HCT116 (cell line): ENCODE results near the gene C2orf92. TPM values are rescaled to one million over a fixed set of nuclear protein-coding genes. Genes with fewer than 3 reads are reported as not detected.

Experiments used
- ATAC-seq: fragments of 200-7000 bp; cut with Tn5 transposase; 2 replicates; pipeline ENCODE4 v1.9.1; 2020; ENCODE audit warnings: mild to moderate bottlenecking, moderate library complexity
- BruUV-seq: library from RNA; stranded (reverse); fragments of 400-500 nt; replicated peaks from 2 replicates; lab custom pipeline; 2021; lab: Mats Ljungman, UMichigan
- CTCF ChIA-PET: fragments of 300-600 bp; sonication (Branson Sonifier 250); formaldehyde crosslinking; loops from one replicate; lab custom pipeline; 2021; ENCODE audit warnings: antibody characterized with exemption; lab: Charles Lee
- POLR2A ChIA-PET: fragments of 300-600, 350-600 bp; sonication (Branson Sonifier 250); formaldehyde crosslinking; loops from one replicate; lab custom pipeline; 2021; ENCODE audit warnings: antibody characterized with exemption; lab: Charles Lee
- RAD21 ChIA-PET, 2 experiments: fragments of 300-600 bp; sonication (Branson Sonifier 250); formaldehyde crosslinking; loops; one replicate each; lab custom pipeline; 2023; ENCODE audit warnings: low total read pairs in 2 of 2; ENCODE audit not compliant: uncharacterized antibody in 2 of 2, unreplicated experiment in 2 of 2, low non-redundant PET in 1 of 2; lab: Charles Lee
- DNase-seq: peaks from one replicate; pipeline ENCODE4 v3.0.0-alpha.2; 2010; ENCODE audit warnings: low read depth, low spot score
- H2AFZ ChIP-seq: fragments of 200-600 bp; shearing (Covaris generic), sonication (generic); 2 replicates; pipeline ENCODE4 v1.6.1; 2017; ENCODE audit warnings: low read depth, mixed run types, mixed read lengths, antibody characterized with exemption, low read length; ENCODE audit not compliant: poor library complexity, severe bottlenecking
- H3K27ac ChIP-seq: 2 replicates; pipeline ENCODE4 v1.5.1; 2012; ENCODE audit warnings: low read depth, low read length
- H3K27me3 ChIP-seq: fragments of 200-600 bp; sonication (generic); 2 replicates; pipeline ENCODE4 v1.6.1; 2016; ENCODE audit warnings: mixed run types, low read length, mixed read lengths; ENCODE audit not compliant: insufficient read depth
- H3K36me3 ChIP-seq, 2 experiments: fragments of 200-500 bp in 1 of 2; fragments of 200-600 bp in 1 of 2; sonication (Bioruptor generic) in 1 of 2; sonication (generic) in 1 of 2; 2 replicates each; pipeline versions ENCODE4 v1.5.1 to v1.6.1; 2014 to 2016; ENCODE audit warnings: low read length in 2 of 2, inconsistent platforms in 1 of 2, mixed read lengths in 1 of 2, mixed run types in 1 of 2; ENCODE audit not compliant: insufficient read depth in 2 of 2, control insufficient read depth in 1 of 2
- H3K4me1 ChIP-seq, 2 experiments: fragments of 200-600 bp in 1 of 2; sonication (generic) in 1 of 2; 2 replicates each; pipeline versions ENCODE4 v1.5.1 to v1.6.1; 2012 to 2017; ENCODE audit warnings: low read length in 2 of 2, inconsistent platforms in 1 of 2, mild to moderate bottlenecking in 1 of 2, mixed read lengths in 1 of 2, mixed run types in 1 of 2, moderate library complexity in 1 of 2; ENCODE audit not compliant: insufficient read depth in 2 of 2, control insufficient read depth in 1 of 2
- H3K4me2 ChIP-seq: fragments of 200-600 bp; sonication (generic); 2 replicates; pipeline ENCODE4 v1.6.1; 2017; ENCODE audit warnings: mixed run types, low read length, mixed read lengths
- H3K4me3 ChIP-seq, 2 experiments: fragments of 200-600 bp in 1 of 2; sonication (generic) in 1 of 2; replicated peaks in 1 of 2; 2 replicates each; pipeline ENCODE4 v1.5.1; 2011 to 2016; ENCODE audit warnings: low read length in 2 of 2, control low read depth in 1 of 2, low read depth in 1 of 2, mild to moderate bottlenecking in 1 of 2, mixed read lengths in 1 of 2, mixed run types in 1 of 2
- H3K79me2 ChIP-seq: fragments of 200-600 bp; sonication (generic); 2 replicates; pipeline ENCODE4 v1.6.1; 2017; ENCODE audit warnings: mild to moderate bottlenecking, mixed run types, low read length, moderate library complexity, mixed read lengths; ENCODE audit not compliant: insufficient read depth
- H3K9ac ChIP-seq: fragments of 200-600 bp; sonication (generic); 2 replicates; pipeline ENCODE4 v1.6.1; 2016; ENCODE audit warnings: low read length, mixed read lengths
- H3K9me2 ChIP-seq: fragments of 200-600 bp; sonication (generic), shearing (Covaris generic); 2 replicates; pipeline ENCODE4 v1.6.1; 2017; ENCODE audit warnings: mixed run types, mild to moderate bottlenecking, moderate library complexity; ENCODE audit not compliant: insufficient read depth
- H3K9me3 ChIP-seq, 2 experiments: fragments of 200-500 bp in 1 of 2; fragments of 200-600 bp in 1 of 2; sonication (Bioruptor generic) in 1 of 2; sonication (generic) in 1 of 2; 2 replicates each; pipeline ENCODE4 v1.6.1; 2014 to 2017; ENCODE audit warnings: low read length in 2 of 2, mixed read lengths in 2 of 2, inconsistent platforms in 1 of 2, low read depth in 1 of 2, mild to moderate bottlenecking in 1 of 2, mixed run types in 1 of 2, moderate library complexity in 1 of 2; ENCODE audit not compliant: control insufficient read depth in 1 of 2, insufficient read depth in 1 of 2
- H4K20me1 ChIP-seq: fragments of 200-600 bp; sonication (generic), shearing (Covaris generic); 2 replicates; pipeline ENCODE4 v1.6.1; 2017; ENCODE audit warnings: mixed run types, mild to moderate bottlenecking, moderate library complexity; ENCODE audit not compliant: insufficient read depth
- CBX3 ChIP-seq: IDR thresholded peaks from 2 replicates; pipeline ENCODE4 v1.6.1; 2012; ENCODE audit warnings: low read depth
- EZH2phosphoT487 ChIP-seq: fragments of 200-600 bp; IDR thresholded peaks from 2 replicates; pipeline ENCODE4 v1.6.1; 2018; ENCODE audit warnings: antibody characterized with exemption, borderline replicate concordance
- POLR2AphosphoS5 ChIP-seq: IDR thresholded peaks from 2 replicates; pipeline ENCODE4 v1.6.1; 2011; ENCODE audit warnings: mild to moderate bottlenecking, low read depth, low read length, moderate library complexity
- RAD21 ChIP-seq: IDR thresholded peaks from 2 replicates; pipeline ENCODE4 v1.6.1; 2012; ENCODE audit warnings: low read depth, mild to moderate bottlenecking
- ZBTB33 ChIP-seq: IDR thresholded peaks from 2 replicates; pipeline ENCODE4 v1.6.1; 2011; ENCODE audit warnings: mild to moderate bottlenecking, low read length, moderate library complexity; ENCODE audit not compliant: insufficient replicate concordance; ENCODE audit errors: extremely low read depth
- ZFX ChIP-seq: fragments of 450-650 bp; IDR thresholded peaks from 2 replicates; pipeline ENCODE4 v1.6.1; 2017
- ZNF274 ChIP-seq: fragments of 200-500 bp; sonication (Bioruptor generic); IDR thresholded peaks from 2 replicates; pipeline ENCODE4 v1.6.1; 2014; ENCODE audit warnings: mild to moderate bottlenecking, low read depth, low read length, inconsistent platforms
- intact Hi-C: fragments of 100-400 bp; cut with micrococcal nuclease; formaldehyde crosslinking; loops from 2 replicates; pipeline ENCODE4 v1.10.0; 2022
- total RNA-seq: library from RNA; stranded (reverse); gene quantifications from one replicate; pipeline ENCODE4 v1.2.1, GENCODE V29; 2021; ENCODE audit not compliant: unreplicated experiment

C2orf92 gene
- total RNA-seq, 1 experiment from 2014 or later: 3.0 TPM

- intact Hi-C loops: no loop called here
- CTCF ChIA-PET: no interaction called here
- H3K9ac ChIP-seq: no peak overlapping the region
- TF ChIP-seq RAD21: no peak
- no peak for TF ChIP-seq CBX3
- TF ChIP-seq ZFX: no peak
- no peak for TF ChIP-seq EZH2phosphoT487
- no peak for TF ChIP-seq POLR2AphosphoS5
- no peak for TF ChIP-seq ZBTB33
- TF ChIP-seq ZNF274: no peak
- no peak overlapping the region for H2AFZ ChIP-seq
- ATAC-seq (no peak), DNase-seq (no peak)
- H3K4me2 ChIP-seq: no peak overlapping the region
- H3K36me3 ChIP-seq: no peaks in the 10 kb centered on the region
- POLR2A ChIA-PET: no interaction called here
- H3K27ac ChIP-seq: no peak overlapping the region
- no peak overlapping the region for H3K4me3 ChIP-seq
- no peaks in the 10 kb centered on the region for H3K79me2 ChIP-seq
- no peaks in the 10 kb centered on the region for H4K20me1 ChIP-seq
- no peaks in the 10 kb centered on the region for H3K27me3 ChIP-seq
- RAD21 ChIA-PET: no interaction called here
- peaks cover 0 to 5% of the 10 kb centered on the region in 2 experiments; a peak in 2 of 4 replicates for H3K4me1 ChIP-seq
- no peaks in the 10 kb centered on the region for H3K9me3 ChIP-seq
- BruUV-seq: no TSS peak
- H3K9me2 ChIP-seq: no peaks in the 10 kb centered on the region
These were observed 64.0 kb downstream of the C2orf92 start for GRCh38 chr2:97733341-97734035.
